Transverse colon (tissue), 4 donors: ENCODE data around the gene ZFP69. TPM values are rescaled to one million over a fixed set of nuclear protein-coding genes. Genes with fewer than 3 reads are reported as not detected.
A peak's percentile ranks its signal among the peaks of the same experiment; 100 is the strongest.

Experiments
- DNase-seq: peaks from one replicate; pipeline ENCODE4 v3.0.0-alpha.2; 2019
- H3K27ac ChIP-seq, 4 donors: fragments of 200-600 bp; sonication (generic); 2 replicates each; pipeline ENCODE4 v1.5.1; 2016 to 2018; ENCODE audit warnings: inconsistent platforms in 4 of 4
- H3K27me3 ChIP-seq: fragments of 200-600 bp; sonication (generic); 2 replicates; pipeline ENCODE4 v1.5.1; 2017; ENCODE audit warnings: inconsistent platforms
- H3K36me3 ChIP-seq, 4 donors: fragments of 200-600 bp; sonication (generic); 2 replicates each; pipeline ENCODE4 v1.5.1; 2017 to 2019; ENCODE audit warnings: inconsistent platforms in 4 of 4
- H3K4me1 ChIP-seq, 4 donors: fragments of 200-600 bp; sonication (generic); 2 replicates each; pipeline ENCODE4 v1.5.1; 2017 to 2020; ENCODE audit warnings: inconsistent platforms in 4 of 4
- H3K4me3 ChIP-seq, 4 donors: fragments of 200-600 bp; sonication (generic); 1 replicate in 1 of 4; 2 replicates in 3 of 4; pipeline versions ENCODE4 v1.5.1 to v1.6.1; 2017 to 2019; ENCODE audit warnings: inconsistent platforms in 4 of 4
- H3K9me3 ChIP-seq, 2 donors: fragments of 200-600 bp; sonication (generic); 2 replicates each; pipeline ENCODE4 v1.5.1; 2017 to 2019; ENCODE audit warnings: inconsistent platforms in 2 of 2
- EP300 ChIP-seq: sonication (generic); formaldehyde crosslinking; IDR thresholded peaks from one replicate; pipeline ENCODE4 v1.6.1; 2017; ENCODE audit warnings: antibody characterized with exemption, low read depth
- POLR2A ChIP-seq: fragments of 450-650 bp; IDR thresholded peaks from one replicate; pipeline ENCODE4 v1.6.1; 2016; ENCODE audit warnings: antibody characterized with exemption, mild to moderate bottlenecking, moderate library complexity
- POLR2AphosphoS5 ChIP-seq, 3 donors: sonication (generic); formaldehyde crosslinking; IDR thresholded peaks; one replicate each; pipeline ENCODE4 v1.6.1; 2016; ENCODE audit warnings: antibody characterized with exemption in 3 of 3
- WGBS, 2 donors: methylation state at CpG; one replicate each; pipeline ENCODE4 v1.1.5; 2018; ENCODE audit warnings: low coverage in 1 of 2; 5-methylcytosine and 5-hydroxymethylcytosine counted together
- in situ Hi-C, 4 donors: fragments of 200-750 bp; cut with MboI; loops; one replicate each; pipeline versions ENCODE4 v1.15.0 to v1.15.1; 2017; ENCODE audit warnings: low sequenced_read_pairs in 3 of 4, low pct_ligation_motif_present in 1 of 4, low pct_unique_long_range_greater_than_20kb in 1 of 4
- intact Hi-C: fragments of 100-400 bp; cut with DNase I; formaldehyde crosslinking; loops from one replicate; pipeline ENCODE4 v1.15.1; 2023; ENCODE audit warnings: low total_unique reads
- total RNA-seq, 4 donors: library from RNA; depleted of rRNA; stranded (reverse); fragments of >200 nt; gene quantifications; one replicate each; pipeline ENCODE4 v1.1.0, GENCODE V29; 2016
- TF ChIP-seq, protein P1 (sequence below), 5 experiments: fragments of 200-600 bp in 3 of 5; fragments of 450-650 bp in 2 of 5; sonication (generic) in 3 of 5; IDR thresholded peaks; 1 replicate in 2 of 5; 2 replicates in 3 of 5; pipeline ENCODE4 v1.5.1; 2016 to 2017; ENCODE audit warnings: antibody characterized with exemption in 5 of 5, inconsistent platforms in 3 of 5, mild to moderate bottlenecking in 2 of 5, moderate library complexity in 1 of 5

The ZFP69 gene
- total RNA-seq, 4 donors from 2014 or later = 2.2 to 64.7 (median 2.7) TPM; not detected in 1

DNA sequence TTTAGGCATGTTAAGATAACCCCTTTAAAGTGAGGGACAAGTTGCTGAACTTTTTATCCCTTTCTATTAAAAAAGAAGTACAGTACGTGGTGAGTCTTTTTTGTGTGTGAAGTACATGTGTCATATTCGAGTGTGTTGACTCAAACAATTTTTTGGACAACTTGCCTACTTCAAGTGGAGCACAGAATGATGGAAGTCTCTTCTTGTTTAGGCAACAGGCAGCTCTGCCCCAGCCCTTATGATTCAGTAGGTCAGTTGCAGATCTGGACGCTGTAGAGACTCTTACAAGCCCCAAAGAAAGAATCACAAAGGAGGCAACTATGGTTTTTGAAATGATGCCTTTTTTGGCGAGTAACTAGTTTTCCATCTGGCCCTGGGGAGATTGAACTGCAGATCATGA lies 41.2 kb upstream of the ZFP69 start:
- Histone ChIP-seq H3K4me3 (no peak overlapping the region), H3K36me3 (no peaks in the 10 kb centered on the region), H3K27ac (no peak overlapping the region), H3K4me1 (no peaks in the 10 kb centered on the region), H3K9me3 (no peaks in the 10 kb centered on the region), H3K27me3 (no peaks in the 10 kb centered on the region)
- DNase-seq = no peak
- in situ Hi-C loops (loop anchor here in 2 of 4 donors (10.0 to 25.0 kb wide), 2 partner anchors 291 to 299 kb away; no protein-coding TSS in a partner anchor), intact Hi-C loops (no loop called here)
- TF ChIP-seq POLR2A = no peak
- TF ChIP-seq, protein P1, sequence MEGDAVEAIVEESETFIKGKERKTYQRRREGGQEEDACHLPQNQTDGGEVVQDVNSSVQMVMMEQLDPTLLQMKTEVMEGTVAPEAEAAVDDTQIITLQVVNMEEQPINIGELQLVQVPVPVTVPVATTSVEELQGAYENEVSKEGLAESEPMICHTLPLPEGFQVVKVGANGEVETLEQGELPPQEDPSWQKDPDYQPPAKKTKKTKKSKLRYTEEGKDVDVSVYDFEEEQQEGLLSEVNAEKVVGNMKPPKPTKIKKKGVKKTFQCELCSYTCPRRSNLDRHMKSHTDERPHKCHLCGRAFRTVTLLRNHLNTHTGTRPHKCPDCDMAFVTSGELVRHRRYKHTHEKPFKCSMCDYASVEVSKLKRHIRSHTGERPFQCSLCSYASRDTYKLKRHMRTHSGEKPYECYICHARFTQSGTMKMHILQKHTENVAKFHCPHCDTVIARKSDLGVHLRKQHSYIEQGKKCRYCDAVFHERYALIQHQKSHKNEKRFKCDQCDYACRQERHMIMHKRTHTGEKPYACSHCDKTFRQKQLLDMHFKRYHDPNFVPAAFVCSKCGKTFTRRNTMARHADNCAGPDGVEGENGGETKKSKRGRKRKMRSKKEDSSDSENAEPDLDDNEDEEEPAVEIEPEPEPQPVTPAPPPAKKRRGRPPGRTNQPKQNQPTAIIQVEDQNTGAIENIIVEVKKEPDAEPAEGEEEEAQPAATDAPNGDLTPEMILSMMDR (IDR thresholded peaks at IDR 0.05) = no peak
- TF ChIP-seq EP300 = no peak
- no peak for TF ChIP-seq POLR2AphosphoS5 (IDR thresholded peaks at IDR 0.05)
- 85 to 90% methylated on average over 2 to 4 of the region's 4 CpGs for WGBS, 2 donors

DNA sequence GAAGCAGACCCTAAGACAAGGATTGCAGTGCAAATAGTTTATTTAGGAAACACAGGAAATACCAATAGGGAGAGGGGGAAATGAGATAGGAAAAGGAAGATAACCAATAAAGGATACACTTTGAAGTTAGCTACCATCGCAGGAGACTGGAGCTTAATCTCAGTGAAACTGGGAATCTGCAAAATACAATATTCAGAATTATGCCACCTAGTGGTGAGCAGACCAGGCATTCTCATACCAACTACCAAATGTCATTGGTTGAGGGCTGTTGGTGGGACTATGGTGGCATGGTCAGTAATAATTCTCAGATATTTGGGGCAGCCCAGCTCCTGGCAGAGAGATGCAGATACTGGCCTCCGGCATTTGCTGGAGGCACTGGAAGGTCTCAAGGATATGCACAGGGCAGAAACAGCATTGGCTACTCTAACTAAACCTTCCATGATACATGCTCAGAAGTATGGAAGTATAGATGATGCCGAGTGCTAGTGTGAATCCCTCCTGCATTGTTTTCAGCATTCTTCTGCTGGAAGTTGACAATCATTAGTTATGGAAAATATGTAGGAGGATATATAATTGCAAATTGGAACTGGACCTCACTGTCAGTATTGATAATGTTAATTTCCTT lies 38.6 kb upstream of the ZFP69 start:
- Histone ChIP-seq H3K27ac (no peak overlapping the region), H3K36me3 (no peaks in the 10 kb centered on the region), H3K4me3 (no peak overlapping the region), H3K9me3 (no peaks in the 10 kb centered on the region), H3K27me3 (no peaks in the 10 kb centered on the region), H3K4me1 (no peaks in the 10 kb centered on the region)
- WGBS, 2 donors = 62 to 64% methylated on average over 3 of the region's 3 CpGs
- TF ChIP-seq, protein P1 (IDR thresholded peaks at IDR 0.05) = peak; percentile 43 to 67 (median 50)
- no peak for TF ChIP-seq POLR2AphosphoS5 (IDR thresholded peaks at IDR 0.05)
- intact Hi-C loops (no loop called here), in situ Hi-C loops (loop anchor here in 2 of 4 donors (10.0 to 25.0 kb wide), 2 partner anchors 294 to 301 kb away; no protein-coding TSS in a partner anchor)
- no peak for DNase-seq

DNA sequence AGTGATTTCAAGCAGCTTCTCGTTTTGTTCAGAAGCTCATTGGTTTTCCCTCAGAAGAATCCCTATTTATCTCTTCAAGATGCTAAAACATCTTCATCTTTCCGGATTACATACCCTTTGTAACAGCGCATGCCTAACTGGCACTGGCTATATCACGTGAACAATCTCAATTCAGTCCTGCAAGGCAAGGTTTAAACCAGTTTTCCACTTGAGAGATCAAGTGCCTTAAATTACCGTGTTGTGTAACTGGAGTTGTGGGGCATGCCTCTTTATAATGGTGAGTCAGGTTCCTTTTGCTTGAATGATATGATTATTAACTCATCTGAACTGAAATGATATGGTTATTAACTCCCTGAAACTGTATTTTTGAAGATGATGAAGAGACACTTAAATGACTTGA lies 37.8 kb upstream of the ZFP69 start:
- DNase-seq = no peak
- no peaks in the 10 kb centered on the region for H3K36me3 ChIP-seq
- no peaks in the 10 kb centered on the region for H3K4me1 ChIP-seq
- in situ Hi-C loops (loop anchor here in 2 of 4 donors (10.0 to 25.0 kb wide), 2 partner anchors 294 to 302 kb away; no protein-coding TSS in a partner anchor), intact Hi-C loops (no loop called here)
- H3K9me3 ChIP-seq = no peaks in the 10 kb centered on the region
- H3K4me3 ChIP-seq = no peak overlapping the region
- WGBS, 2 donors = 84 to 86% methylated on average over 4 to 5 of the region's 5 CpGs
- TF ChIP-seq, protein P1 (IDR thresholded peaks at IDR 0.05) = no peak
- TF ChIP-seq POLR2AphosphoS5 (IDR thresholded peaks at IDR 0.05) (no peak), POLR2A (no peak), EP300 (no peak)
- no peak overlapping the region for H3K27ac ChIP-seq
- no peaks in the 10 kb centered on the region for H3K27me3 ChIP-seq

DNA sequence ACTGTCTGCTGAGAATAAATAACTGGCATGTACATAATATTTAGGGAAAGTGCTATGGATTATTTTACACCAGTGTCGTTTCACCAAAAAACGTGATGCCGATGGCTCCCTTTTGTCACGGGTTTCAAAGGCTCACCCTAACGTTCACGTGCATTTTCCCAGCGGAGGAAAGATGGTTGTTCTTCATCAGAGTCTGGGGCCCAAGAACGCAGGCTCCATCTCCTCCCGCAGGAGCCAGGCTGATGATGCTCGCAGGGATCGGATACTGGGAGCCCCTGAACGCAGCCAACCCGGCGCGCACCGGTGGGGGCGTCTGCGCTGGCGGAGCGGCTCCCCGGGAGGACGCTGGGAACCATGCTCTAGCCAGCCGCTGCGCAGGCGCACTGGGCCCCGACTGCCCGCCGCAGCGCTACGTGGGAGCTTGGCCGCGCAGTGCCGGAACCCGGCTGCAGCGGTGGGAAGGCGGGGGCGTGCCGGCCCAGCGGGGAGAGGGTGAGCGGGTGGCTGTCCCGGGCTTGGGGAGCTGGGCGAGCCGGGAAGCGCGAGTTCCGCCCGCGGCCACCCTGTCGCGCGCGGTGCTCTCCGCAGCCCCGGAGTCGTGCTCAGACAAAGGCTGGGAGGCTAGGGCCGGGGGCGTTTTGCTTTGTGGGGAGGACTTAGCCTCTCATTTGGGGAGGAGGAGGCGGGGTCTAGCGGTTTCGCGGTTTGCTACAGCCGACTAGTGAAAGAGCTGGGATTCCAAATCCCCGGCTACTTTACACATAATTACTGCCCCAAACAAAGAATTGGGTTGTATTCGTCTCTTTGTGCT lies 27.2 kb upstream of the ZFP69 start, which contains the start of gene ZFP69B:
Gene ZFP69B (plus strand): TSS at position 793 of the 811 bp plus-strand sequence. CDS start 486 bp downstream, outside the sequence.
- in situ Hi-C loops (loop anchor here in 1 of 4 donors (25.0 kb wide), 1 partner anchor 313 kb away; no protein-coding TSS in a partner anchor), intact Hi-C loops (no loop called here)
- peak within 1 kb of the TSS; percentile 48 to 75 (median 72) for H3K4me3 ChIP-seq
- no peaks in the 10 kb centered on the region for H3K36me3 ChIP-seq
- H3K4me1 ChIP-seq = peaks cover 4 to 14% (median 10%) of the 10 kb centered on the region in 4 donors
- H3K9me3 ChIP-seq = peaks cover 7 to 19% of the 10 kb centered on the region in 2 donors
- H3K27ac ChIP-seq = peak within 1 kb of the TSS; percentile 74 to 86 (median 80)
- WGBS, 2 donors = 0% methylated on average over 4 to 63 of the region's 64 CpGs
- peak; percentile 93 for DNase-seq
- no peaks in the 10 kb centered on the region for H3K27me3 ChIP-seq
- TF ChIP-seq POLR2AphosphoS5 (IDR thresholded peaks at IDR 0.05) = peak; percentile 37 to 52 (median 42)
- TF ChIP-seq POLR2A = peak; percentile 47
- TF ChIP-seq EP300 = no peak
- TF ChIP-seq, protein P1 (IDR thresholded peaks at IDR 0.05) = no peak
